ENCODE data around the gene GBA2. TPM values are rescaled to one million over a fixed set of nuclear protein-coding genes. Genes with fewer than 3 reads are reported as not detected.

GBA2 gene
- total RNA-seq, 2 donors from 2014 or later = 107 to 117 TPM

DNA sequence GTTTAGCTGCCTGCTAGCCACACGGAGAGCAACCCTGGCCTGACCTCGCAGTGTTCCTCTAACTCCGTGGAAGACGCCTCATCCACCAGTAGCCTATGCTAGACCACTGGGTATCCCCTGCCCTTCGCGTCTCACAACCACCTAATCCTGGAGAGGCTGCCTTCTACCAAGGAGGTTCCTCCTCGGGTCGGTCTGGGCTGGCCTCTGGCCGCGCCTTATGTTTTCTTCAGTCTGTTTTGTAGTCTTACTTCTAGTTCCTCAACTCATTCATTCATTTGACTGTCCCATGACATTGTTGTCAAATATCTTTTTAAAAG lies 57.7 kb downstream of the GBA2 start:
- Histone ChIP-seq H3K27me3 (ENCODE audit: control insufficient read depth, insufficient read depth, low read length, poor library complexity, severe bottlenecking) (no peaks in the 10 kb centered on the region), H3K9ac (ENCODE audit: extremely low read depth, low read length, poor library complexity, severe bottlenecking) (peak overlapping the region; percentile 28), H3K4me1 (ENCODE audit: control insufficient read depth, insufficient read depth, low read length) (peaks cover 10% of the 10 kb centered on the region), H3K27ac (ENCODE audit: low read depth, low read length) (peak overlapping the region; percentile 58), H3K36me3 (ENCODE audit: control insufficient read depth, insufficient read depth, low read length) (peaks cover 26% of the 10 kb centered on the region), H3K4me3 (ENCODE audit: low read length) (peak overlapping the region; percentile 96), H3K9me3 (ENCODE audit: control insufficient read depth, low read length) (no peaks in the 10 kb centered on the region)
- Mint-ChIP-seq H3K36me3 (ENCODE audit: low read depth) (peaks cover 19% of the 10 kb centered on the region), H3K4me1 (peaks cover 28% of the 10 kb centered on the region), H3K27ac (peak overlapping the region; percentile 84), H3K27me3 (ENCODE audit: insufficient read depth) (no peaks in the 10 kb centered on the region), H3K9me3 (no peaks in the 10 kb centered on the region), H3K4me3 (peak overlapping the region; percentile 85)
- no peak for TF ChIP-seq CTCF (conservative IDR thresholded peaks at IDR 0.05)
- no peak for DNase-seq
- 25 to 32% methylated on average over 9 to 10 of the region's 10 CpGs for WGBS, 2 experiments (ENCODE audit: insufficient coverage in 1 of 2, insufficient read length in 1 of 2)

GRCh38 chr9:35690614-35691333 lies 58.3 kb downstream of the GBA2 start:
- Mint-ChIP-seq H3K27me3 (ENCODE audit: insufficient read depth) (no peaks in the 10 kb centered on the region), H3K36me3 (ENCODE audit: low read depth) (peaks cover 17% of the 10 kb centered on the region), H3K27ac (peak overlapping the region; percentile 88), H3K4me1 (peaks cover 30% of the 10 kb centered on the region), H3K4me3 (peak overlapping the region; percentile 85), H3K9me3 (no peaks in the 10 kb centered on the region)
- peaks cover 10% of the 10 kb centered on the region for H3K4me1 ChIP-seq (ENCODE audit: control insufficient read depth, insufficient read depth, low read length)
- peak overlapping the region; percentile 28 for H3K9ac ChIP-seq (ENCODE audit: extremely low read depth, low read length, poor library complexity, severe bottlenecking)
- no peaks in the 10 kb centered on the region for H3K27me3 ChIP-seq (ENCODE audit: control insufficient read depth, insufficient read depth, low read length, poor library complexity, severe bottlenecking)
- TF ChIP-seq CTCF (conservative IDR thresholded peaks at IDR 0.05) = no peak
- peaks cover 24% of the 10 kb centered on the region for H3K36me3 ChIP-seq (ENCODE audit: control insufficient read depth, insufficient read depth, low read length)
- no peaks in the 10 kb centered on the region for H3K9me3 ChIP-seq (ENCODE audit: control insufficient read depth, low read length)
- peak overlapping the region; percentile 96 for H3K4me3 ChIP-seq (ENCODE audit: low read length)
- peak; percentile 88 for DNase-seq
- WGBS, 2 experiments (ENCODE audit: insufficient coverage in 1 of 2, insufficient read length in 1 of 2) = 0 to 5% methylated on average over 8 to 61 of the region's 61 CpGs
- H3K27ac ChIP-seq (ENCODE audit: low read depth, low read length) = peak overlapping the region; percentile 58

DNA sequence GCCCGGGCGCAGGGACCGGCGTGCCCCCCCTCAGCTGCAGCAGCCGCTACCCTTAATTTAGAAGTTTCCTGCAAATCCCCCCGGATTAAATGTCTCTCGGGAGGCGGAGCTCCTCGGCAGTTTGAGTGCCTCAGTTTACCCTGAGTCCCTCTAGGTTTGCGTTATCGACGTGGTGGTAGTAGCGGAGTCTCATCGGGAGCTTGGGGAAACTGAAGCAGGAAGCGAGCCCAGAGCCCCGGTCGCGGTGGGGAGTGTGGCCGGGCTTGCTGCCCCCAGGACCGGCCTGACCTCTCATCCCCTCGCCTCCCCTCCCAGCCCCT lies 58.8 kb downstream of the GBA2 start:
- peak overlapping the region; percentile 28 for H3K9ac ChIP-seq (ENCODE audit: extremely low read depth, low read length, poor library complexity, severe bottlenecking)
- WGBS, 2 experiments (ENCODE audit: insufficient coverage in 1 of 2, insufficient read length in 1 of 2) = 1% methylated on average over 21 of the region's 21 CpGs; no CpG with 5 or more reads in 1 of the 2 experiments
- peaks cover 10% of the 10 kb centered on the region for H3K4me1 ChIP-seq (ENCODE audit: control insufficient read depth, insufficient read depth, low read length)
- H3K9me3 ChIP-seq (ENCODE audit: control insufficient read depth, low read length) = no peaks in the 10 kb centered on the region
- Mint-ChIP-seq H3K4me3 (peak overlapping the region; percentile 85), H3K27ac (peak overlapping the region; percentile 88), H3K36me3 (ENCODE audit: low read depth) (peaks cover 21% of the 10 kb centered on the region), H3K9me3 (no peaks in the 10 kb centered on the region), H3K27me3 (ENCODE audit: insufficient read depth) (no peaks in the 10 kb centered on the region), H3K4me1 (peaks cover 30% of the 10 kb centered on the region)
- no peaks in the 10 kb centered on the region for H3K27me3 ChIP-seq (ENCODE audit: control insufficient read depth, insufficient read depth, low read length, poor library complexity, severe bottlenecking)
- no peak for TF ChIP-seq CTCF (conservative IDR thresholded peaks at IDR 0.05)
- DNase-seq = peak; percentile 80
- peak overlapping the region; percentile 96 for H3K4me3 ChIP-seq (ENCODE audit: low read length)
- peak overlapping the region; percentile 63 for H3K27ac ChIP-seq (ENCODE audit: low read depth, low read length)
- peaks cover 25% of the 10 kb centered on the region for H3K36me3 ChIP-seq (ENCODE audit: control insufficient read depth, insufficient read depth, low read length)
